H1 (cell line): Measurements from ENCODE around the gene EPHA4. TPM values are rescaled to one million over a fixed set of nuclear protein-coding genes. Genes with fewer than 3 reads are reported as not detected.

Experiments
- RBBP5 ChIP-seq: IDR thresholded peaks from 2 replicates; pipeline ENCODE4 v1.7.1; 2012; ENCODE audit warnings: low read depth, mild to moderate bottlenecking, inconsistent platforms, low read length, moderate library complexity, borderline replicate concordance
- polyA plus RNA-seq, 7 experiments: library from polyadenylated mRNA; depleted of rRNA in 3 of 7; stranded (reverse) in 5 of 7; unstranded in 2 of 7; fragments of >200 nt in 5 of 7; fragments of 200-250 nt in 2 of 7; gene quantifications; 1 replicate in 5 of 7; 2 replicates in 1 of 7; 4 replicates in 1 of 7; pipeline versions ENCODE4 v1.2.1 to v1.2.3, GENCODE V29; 2011 to 2013; ENCODE audit warnings: missing spikeins in 2 of 7, mixed read lengths in 2 of 7
- total RNA-seq: library from RNA; stranded (reverse); fragmentation: NEBNext Ultra II Directional; extraction: Animal tissue kit (Norgen Biotek cat#: 25700); gene quantifications from 2 replicates; pipeline ENCODE4 v1.2.1, GENCODE V29; 2021

Gene EPHA4
- total and polyA plus RNA-seq, 2 of the 8 experiments (the other 6 are each of a cell fraction or from before 2014, with no cell fraction given) = 4.3 to 5.7 TPM

GRCh38 chr2:221494556-221494955 is 77.5 kb downstream of the EPHA4 start (continued):
- TF ChIP-seq RBBP5 = no peak
- TF ChIP-seq, all 59 proteins: peak for 0
